ENCODE results near the gene PURA.

The PURA gene

DNA sequence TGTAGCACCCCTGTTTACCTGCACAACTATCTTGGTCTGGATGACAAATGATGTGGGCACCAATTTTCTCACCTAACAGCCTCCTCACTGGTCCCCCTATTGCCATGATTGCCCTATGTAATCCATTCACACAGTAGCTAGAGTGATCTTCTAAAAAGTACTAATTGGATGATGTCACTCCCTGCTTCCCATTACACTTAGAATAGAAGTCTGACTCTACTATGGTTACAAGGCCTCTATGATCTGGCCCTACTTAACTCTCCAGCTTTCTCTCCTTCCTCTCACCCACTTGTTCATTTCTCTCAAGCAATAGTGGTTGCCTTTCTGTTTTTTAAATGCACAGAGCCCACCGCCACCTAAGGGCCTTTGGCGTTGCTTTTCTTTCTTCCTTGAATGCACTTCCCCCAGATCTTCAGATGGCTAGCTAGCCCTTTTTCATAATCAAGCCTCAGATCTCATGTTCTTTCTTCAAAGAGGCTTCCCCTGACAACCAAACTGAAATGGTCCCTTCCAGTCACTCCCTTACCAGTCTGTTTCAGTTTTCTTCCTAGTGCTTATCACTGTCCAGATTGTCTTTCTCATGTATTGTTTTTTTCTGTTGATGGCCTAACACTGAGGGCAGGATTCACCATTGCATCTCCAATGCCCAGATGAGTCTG is 20.5 kb downstream of the PURA start:
- Mint-ChIP-seq H3K36me3 (ENCODE audit: low read depth) (no peaks in the 10 kb centered on the region), H3K9me3 (no peaks in the 10 kb centered on the region), H3K4me1 (ENCODE audit: low read depth) (peaks cover 17% of the 10 kb centered on the region), H3K27me3 (ENCODE audit: low read depth) (peaks cover 3% of the 10 kb centered on the region), H3K4me3 (no peak overlapping the region), H3K27ac (no peak overlapping the region)
- DNase-seq (ENCODE audit: low spot score), result no peak

DNA sequence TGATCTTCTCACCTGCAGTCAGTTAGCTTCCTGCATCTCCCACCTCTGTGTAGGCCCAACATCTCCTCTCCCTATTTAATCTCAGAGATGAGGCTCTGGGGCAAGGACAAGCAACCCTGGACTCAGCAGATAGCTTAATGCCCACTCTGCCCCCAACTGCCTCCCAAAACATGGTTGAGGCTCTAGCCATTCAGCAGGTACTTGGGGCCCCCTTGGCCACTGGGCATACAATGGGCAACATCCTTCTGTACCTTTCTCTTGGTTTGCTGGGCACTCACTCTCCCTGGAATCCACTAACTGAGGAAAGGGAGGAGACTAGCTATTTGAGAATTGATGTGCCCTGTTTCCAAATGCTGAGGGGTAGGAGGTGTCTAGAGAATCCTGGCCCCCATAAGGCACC is 21.2 kb downstream of the PURA start:
- Mint-ChIP-seq H3K4me1 (ENCODE audit: low read depth) (peaks cover 17% of the 10 kb centered on the region), H3K9me3 (no peaks in the 10 kb centered on the region), H3K4me3 (no peak overlapping the region), H3K27ac (no peak overlapping the region), H3K27me3 (ENCODE audit: low read depth) (peaks cover 6% of the 10 kb centered on the region), H3K36me3 (ENCODE audit: low read depth) (no peaks in the 10 kb centered on the region)
- DNase-seq (ENCODE audit: low spot score), result no peak

DNA sequence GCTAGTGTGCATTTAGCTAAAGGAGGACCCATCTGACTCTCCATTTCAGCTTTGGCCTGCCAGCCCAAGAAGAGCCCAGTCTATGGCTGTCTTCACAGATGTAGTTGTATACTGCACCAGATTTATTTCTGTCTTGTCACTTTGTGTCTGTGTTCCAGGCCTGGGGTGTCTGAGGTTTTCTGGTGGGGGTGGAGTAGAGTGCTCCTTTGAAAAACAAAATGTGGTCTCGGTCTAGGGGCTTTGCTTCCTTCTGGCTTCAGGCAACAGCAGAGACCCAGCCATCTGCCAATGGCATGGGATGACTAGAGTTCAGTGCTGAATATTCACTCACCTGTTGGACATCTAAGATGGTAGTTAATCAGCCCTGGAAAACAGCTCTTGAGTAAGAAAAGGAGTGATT is 22.7 kb downstream of the PURA start:
- Mint-ChIP-seq H3K9me3 (no peaks in the 10 kb centered on the region), H3K4me1 (ENCODE audit: low read depth) (peaks cover 13% of the 10 kb centered on the region), H3K4me3 (no peak overlapping the region), H3K27ac (no peak overlapping the region), H3K27me3 (ENCODE audit: low read depth) (peaks cover 9% of the 10 kb centered on the region), H3K36me3 (ENCODE audit: low read depth) (no peaks in the 10 kb centered on the region)
- no peak for DNase-seq (ENCODE audit: low spot score)

DNA sequence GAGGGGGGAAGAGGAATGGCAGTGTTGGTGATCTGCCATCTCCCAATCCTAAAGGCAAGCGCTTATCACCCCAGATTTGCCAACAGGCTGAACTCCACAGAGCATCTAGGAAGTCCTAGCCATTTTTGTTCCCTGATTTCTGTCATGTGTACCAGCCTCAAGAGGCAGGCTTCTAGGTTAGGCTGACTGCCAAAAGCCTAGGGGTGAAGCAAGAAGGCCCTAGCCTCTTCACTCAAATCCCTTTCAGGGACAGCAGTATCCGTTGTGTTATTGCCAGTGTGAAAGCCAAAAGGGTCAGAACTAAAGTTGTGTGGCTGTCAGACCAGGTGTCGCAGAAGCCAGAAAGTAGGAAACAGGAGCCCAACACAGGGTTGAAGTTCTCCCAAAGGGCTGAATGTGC is 26.5 kb downstream of the PURA start:
- no peak for DNase-seq (ENCODE audit: low spot score)
- Mint-ChIP-seq H3K27me3 (ENCODE audit: low read depth) (peaks cover 20% of the 10 kb centered on the region), H3K4me1 (ENCODE audit: low read depth) (peaks cover 4% of the 10 kb centered on the region), H3K9me3 (no peaks in the 10 kb centered on the region), H3K27ac (no peak overlapping the region), H3K4me3 (no peak overlapping the region), H3K36me3 (ENCODE audit: low read depth) (no peaks in the 10 kb centered on the region)

DNA sequence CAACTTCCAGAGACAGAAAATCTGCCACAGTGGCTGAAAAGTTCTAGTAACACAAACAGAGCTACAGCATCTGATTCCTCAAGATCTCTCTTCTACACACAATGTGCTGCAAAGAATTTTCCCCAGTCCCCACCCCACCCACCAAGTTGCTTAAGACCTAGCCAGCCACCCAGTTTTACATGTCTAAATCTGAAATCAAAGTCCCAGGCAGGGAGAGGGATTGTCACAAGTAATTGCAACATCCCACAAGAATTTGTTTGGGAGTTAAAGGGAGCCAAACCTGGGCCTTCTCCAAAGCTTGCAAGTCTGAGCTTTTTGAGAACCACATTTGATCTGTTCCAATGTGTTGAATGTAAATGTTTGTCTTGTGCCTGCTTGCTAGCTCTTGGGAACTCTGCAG is 27.3 kb downstream of the PURA start:
- Mint-ChIP-seq H3K36me3 (ENCODE audit: low read depth) (no peaks in the 10 kb centered on the region), H3K27ac (no peak overlapping the region), H3K4me1 (ENCODE audit: low read depth) (peaks cover 5% of the 10 kb centered on the region), H3K9me3 (no peaks in the 10 kb centered on the region), H3K27me3 (ENCODE audit: low read depth) (peaks cover 20% of the 10 kb centered on the region), H3K4me3 (no peak overlapping the region)
- DNase-seq (ENCODE audit: low spot score), result no peak

DNA sequence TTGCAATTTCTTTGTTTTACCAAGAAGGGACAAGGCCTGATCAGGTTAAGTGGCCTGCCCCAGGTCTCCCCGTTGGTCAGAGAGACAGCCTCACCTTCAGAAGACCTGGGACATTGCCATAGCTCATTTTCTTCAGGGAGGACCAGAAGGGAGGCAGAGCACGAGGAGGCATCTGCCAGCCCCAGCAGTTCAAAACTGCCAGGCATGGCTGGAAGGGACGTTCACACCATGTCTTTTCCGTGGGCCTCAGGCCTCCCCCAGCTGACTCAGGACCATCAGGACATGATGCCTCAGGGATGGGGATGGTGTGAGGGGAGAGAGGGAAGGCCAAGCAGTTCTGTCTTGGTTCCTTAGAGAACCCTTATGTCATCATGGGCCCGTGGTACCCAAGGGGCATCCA is 28.3 kb downstream of the PURA start:
- no peak overlapping the region for H3K4me3 Mint-ChIP-seq
- H3K27me3 Mint-ChIP-seq (ENCODE audit: low read depth), result peaks cover 28% of the 10 kb centered on the region
- no peaks in the 10 kb centered on the region for H3K9me3 Mint-ChIP-seq
- no peak for DNase-seq (ENCODE audit: low spot score)
- peaks cover 2% of the 10 kb centered on the region for H3K36me3 Mint-ChIP-seq (ENCODE audit: low read depth)
- H3K4me1 Mint-ChIP-seq (ENCODE audit: low read depth), result peaks cover 5% of the 10 kb centered on the region
- H3K27ac Mint-ChIP-seq, result no peak overlapping the region

DNA sequence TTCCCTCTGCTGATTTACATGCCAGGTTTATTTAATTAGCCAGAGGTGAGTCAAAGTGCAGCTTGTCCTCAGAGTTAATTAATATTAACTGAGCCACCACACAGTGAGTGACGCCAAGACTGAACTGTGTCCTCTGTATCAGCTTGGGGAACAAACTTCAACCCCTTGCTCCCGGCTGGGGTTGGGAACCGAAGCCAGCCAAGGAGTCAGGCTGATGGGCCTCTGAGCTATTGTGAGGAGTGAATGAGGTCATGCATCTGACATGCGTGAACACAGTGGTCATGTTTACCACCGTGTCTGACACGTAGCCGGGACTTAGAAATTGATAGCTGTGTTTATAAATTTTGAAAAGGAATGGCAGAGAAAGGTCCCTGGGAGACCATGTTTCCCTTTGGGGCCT is 28.9 kb downstream of the PURA start:
- Mint-ChIP-seq H3K4me3 (no peak overlapping the region), H3K4me1 (ENCODE audit: low read depth) (peaks cover 5% of the 10 kb centered on the region), H3K27ac (no peak overlapping the region)

DNA sequence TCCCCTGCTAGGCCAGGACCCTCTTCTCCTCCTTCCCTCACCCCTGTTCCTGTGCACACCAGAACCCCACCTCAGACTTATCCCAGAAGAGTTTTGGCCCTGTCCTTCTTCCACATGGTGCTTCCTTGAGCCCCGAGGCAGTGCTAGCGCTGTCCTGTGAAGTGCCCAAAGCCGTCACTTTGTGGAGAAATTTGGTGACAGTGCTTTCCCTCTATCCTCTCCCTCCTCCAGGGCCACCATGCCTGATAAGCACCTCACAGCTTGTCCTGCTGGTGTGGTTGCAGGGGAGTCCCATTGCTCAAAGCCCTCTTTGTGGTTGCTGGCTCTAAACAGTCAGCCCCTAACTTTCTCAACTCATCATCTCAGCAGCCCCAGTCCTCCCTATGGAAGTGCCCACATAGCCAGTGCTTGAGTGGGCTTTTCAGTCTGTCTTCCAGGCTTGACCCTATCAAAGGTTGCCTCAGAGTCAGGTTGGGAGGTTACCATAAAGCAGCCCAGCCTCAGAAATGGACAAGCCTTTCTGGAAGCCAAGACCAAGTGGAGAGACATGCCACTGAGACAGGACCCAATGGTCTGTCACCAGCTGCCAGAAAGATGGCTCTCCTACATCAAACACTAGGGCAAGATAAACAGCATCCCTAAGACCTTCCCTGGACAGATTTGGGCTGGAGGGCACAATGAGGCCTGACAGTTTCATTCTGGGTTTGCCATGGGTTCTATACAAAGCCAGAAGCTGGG is 29.8 kb downstream of the PURA start:
- no peaks in the 10 kb centered on the region for H3K9me3 Mint-ChIP-seq
- peaks cover 38% of the 10 kb centered on the region for H3K27me3 Mint-ChIP-seq (ENCODE audit: low read depth)
- peaks cover 5% of the 10 kb centered on the region for H3K4me1 Mint-ChIP-seq (ENCODE audit: low read depth)
- DNase-seq (ENCODE audit: low spot score), result no peak
- H3K4me3 Mint-ChIP-seq, result no peak overlapping the region
- H3K36me3 Mint-ChIP-seq (ENCODE audit: low read depth), result peaks cover 2% of the 10 kb centered on the region
- H3K27ac Mint-ChIP-seq, result no peak overlapping the region

More for the DNA sequence above, 28.9 kb downstream of the PURA start:
- Mint-ChIP-seq H3K27me3 (ENCODE audit: low read depth) (peaks cover 34% of the 10 kb centered on the region), H3K9me3 (no peaks in the 10 kb centered on the region), H3K36me3 (ENCODE audit: low read depth) (peaks cover 2% of the 10 kb centered on the region)
- no peak for DNase-seq (ENCODE audit: low spot score)

DNA sequence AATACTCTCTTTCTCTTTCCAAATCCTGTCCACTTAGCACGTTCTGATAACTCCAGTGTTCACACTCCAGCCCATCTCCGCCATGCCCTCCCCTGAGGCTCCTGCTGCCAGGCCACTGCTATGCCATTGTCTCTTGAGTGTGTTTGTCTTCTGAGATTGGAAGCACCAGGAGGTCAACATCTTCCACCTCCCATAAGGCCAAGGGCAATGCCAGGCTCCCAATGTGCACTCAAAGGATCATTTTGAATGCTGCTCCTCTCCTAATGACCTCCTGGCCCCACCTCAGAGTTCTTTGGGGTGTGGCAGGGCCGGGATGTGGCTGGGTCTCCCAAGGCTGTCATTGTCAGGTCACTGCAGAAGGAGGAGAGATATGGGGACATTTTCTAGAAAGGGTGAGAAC is 31.3 kb downstream of the PURA start:
- H3K4me1 Mint-ChIP-seq (ENCODE audit: low read depth), result peaks cover 5% of the 10 kb centered on the region
- peaks cover 33% of the 10 kb centered on the region for H3K27me3 Mint-ChIP-seq (ENCODE audit: low read depth)
- no peak for DNase-seq (ENCODE audit: low spot score)
- H3K36me3 Mint-ChIP-seq (ENCODE audit: low read depth), result peaks cover 2% of the 10 kb centered on the region
- no peaks in the 10 kb centered on the region for H3K9me3 Mint-ChIP-seq
- peak overlapping the region; percentile 6 for H3K4me3 Mint-ChIP-seq
- no peak overlapping the region for H3K27ac Mint-ChIP-seq

DNA sequence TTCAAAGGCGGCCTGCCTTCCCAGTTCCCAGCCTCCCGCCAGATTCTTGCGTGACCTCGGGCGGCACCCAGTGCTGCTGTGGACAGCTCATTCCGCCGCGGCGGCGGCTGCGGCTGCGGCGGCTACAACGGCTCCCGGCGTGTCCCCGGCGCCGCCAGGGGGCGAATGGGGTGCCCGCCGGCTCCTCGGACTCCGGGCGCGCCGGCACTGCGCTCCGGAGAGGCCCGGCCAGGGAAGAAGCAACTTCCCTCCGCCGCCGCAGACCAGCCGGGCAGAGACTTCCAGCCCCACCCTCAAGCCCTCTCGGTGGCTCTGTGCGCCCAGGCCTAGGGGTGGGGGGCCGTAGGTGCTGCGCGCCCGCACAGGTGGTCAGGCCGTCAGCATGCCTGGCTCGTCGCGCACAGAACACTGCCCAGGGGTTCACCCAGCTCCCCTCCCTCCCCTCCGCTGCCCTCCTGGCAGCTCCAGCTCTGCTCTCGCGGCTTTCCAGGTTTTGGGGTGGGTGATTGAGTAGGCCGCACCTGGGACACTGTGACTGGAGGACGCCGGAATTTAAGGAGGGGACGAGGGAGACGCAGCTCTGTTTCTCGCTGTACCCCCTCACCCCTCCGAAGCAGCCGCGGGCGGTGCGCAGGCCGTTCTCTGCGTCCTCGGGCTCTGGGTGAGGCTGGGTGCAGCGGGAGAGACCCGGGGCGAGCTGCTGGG is 32.1 kb downstream of the PURA start:
- H3K9me3 Mint-ChIP-seq, result no peaks in the 10 kb centered on the region

DNA sequence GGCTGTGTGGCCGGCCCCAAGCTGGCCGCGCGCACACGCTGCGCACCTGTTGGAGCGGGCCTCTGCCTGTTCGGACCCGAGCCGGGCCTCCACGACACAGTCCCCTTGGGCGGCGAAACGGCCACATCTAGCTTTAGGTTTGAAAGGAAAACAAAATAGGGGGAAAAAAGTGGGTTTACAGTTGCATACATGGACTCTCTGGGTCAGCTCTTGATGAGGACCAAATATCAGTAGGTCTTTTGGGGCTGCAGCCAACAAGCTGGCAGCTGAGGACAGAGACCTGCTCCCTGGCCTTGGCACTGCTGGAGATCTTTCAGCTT is 32.6 kb downstream of the PURA start:
- peaks cover 2% of the 10 kb centered on the region for H3K36me3 Mint-ChIP-seq (ENCODE audit: low read depth)

More for the DNA sequence above, 32.1 kb downstream of the PURA start:
- no peak overlapping the region for H3K27ac Mint-ChIP-seq
- DNase-seq (ENCODE audit: low spot score), result peak; percentile 53
- peaks cover 2% of the 10 kb centered on the region for H3K36me3 Mint-ChIP-seq (ENCODE audit: low read depth)
- no peak overlapping the region for H3K4me3 Mint-ChIP-seq
- peaks cover 31% of the 10 kb centered on the region for H3K27me3 Mint-ChIP-seq (ENCODE audit: low read depth)
- H3K4me1 Mint-ChIP-seq (ENCODE audit: low read depth), result peaks cover 5% of the 10 kb centered on the region

DNA sequence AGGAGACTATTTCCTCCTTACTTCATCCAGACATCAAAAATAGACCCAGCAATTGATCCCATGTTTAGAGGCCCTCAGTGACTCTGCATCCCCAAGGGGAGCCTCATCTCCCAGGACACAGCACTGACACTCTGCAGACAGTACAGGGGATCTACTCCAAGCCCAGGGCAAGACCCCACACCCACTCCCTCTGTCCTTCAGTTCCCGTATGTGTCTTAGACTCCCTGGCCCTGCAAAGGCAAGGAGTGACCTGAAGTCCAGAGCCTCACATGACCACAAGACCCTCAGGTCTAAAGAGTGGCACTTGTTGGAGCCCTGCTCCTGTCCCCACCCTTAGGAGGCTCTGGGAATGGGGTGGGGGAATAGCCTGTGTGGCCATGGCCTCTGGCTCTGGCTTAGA is 33.6 kb downstream of the PURA start:
- DNase-seq (ENCODE audit: low spot score), result no peak
- Mint-ChIP-seq H3K4me1 (ENCODE audit: low read depth) (peaks cover 6% of the 10 kb centered on the region), H3K9me3 (no peaks in the 10 kb centered on the region), H3K27me3 (ENCODE audit: low read depth) (peaks cover 31% of the 10 kb centered on the region), H3K36me3 (ENCODE audit: low read depth) (peaks cover 2% of the 10 kb centered on the region), H3K27ac (no peak overlapping the region), H3K4me3 (no peak overlapping the region)

More for the DNA sequence above, 32.6 kb downstream of the PURA start:
- H3K4me3 Mint-ChIP-seq, result no peak overlapping the region
- H3K27me3 Mint-ChIP-seq (ENCODE audit: low read depth), result peaks cover 31% of the 10 kb centered on the region
- no peak for DNase-seq (ENCODE audit: low spot score)
- H3K4me1 Mint-ChIP-seq (ENCODE audit: low read depth), result peaks cover 5% of the 10 kb centered on the region
- H3K27ac Mint-ChIP-seq, result no peak overlapping the region
- no peaks in the 10 kb centered on the region for H3K9me3 Mint-ChIP-seq

DNA sequence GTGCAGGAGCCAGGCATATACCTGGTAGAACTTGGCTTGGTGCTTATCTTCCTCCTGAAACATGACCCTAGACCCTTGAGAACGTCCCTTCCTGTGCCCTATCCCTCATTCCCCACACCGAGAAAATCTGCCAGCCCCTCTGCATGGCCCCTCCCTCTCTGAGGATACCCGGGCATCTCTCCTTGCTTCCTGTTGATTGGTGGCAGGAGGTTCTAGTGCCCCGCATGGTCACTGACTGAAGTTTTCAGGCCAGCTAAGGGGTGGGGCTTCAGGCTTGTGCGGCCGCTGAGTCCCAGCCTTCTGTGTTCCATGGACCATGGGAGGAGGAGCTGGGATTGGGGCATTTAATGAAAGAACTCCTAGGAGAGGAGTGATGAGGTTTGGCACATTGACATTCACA is 34.6 kb downstream of the PURA start:
- peaks cover 31% of the 10 kb centered on the region for H3K27me3 Mint-ChIP-seq (ENCODE audit: low read depth)
- H3K4me3 Mint-ChIP-seq, result no peak overlapping the region
- peaks cover 2% of the 10 kb centered on the region for H3K36me3 Mint-ChIP-seq (ENCODE audit: low read depth)
- no peaks in the 10 kb centered on the region for H3K9me3 Mint-ChIP-seq
- no peak overlapping the region for H3K27ac Mint-ChIP-seq
- no peak for DNase-seq (ENCODE audit: low spot score)
- peaks cover 6% of the 10 kb centered on the region for H3K4me1 Mint-ChIP-seq (ENCODE audit: low read depth)

DNA sequence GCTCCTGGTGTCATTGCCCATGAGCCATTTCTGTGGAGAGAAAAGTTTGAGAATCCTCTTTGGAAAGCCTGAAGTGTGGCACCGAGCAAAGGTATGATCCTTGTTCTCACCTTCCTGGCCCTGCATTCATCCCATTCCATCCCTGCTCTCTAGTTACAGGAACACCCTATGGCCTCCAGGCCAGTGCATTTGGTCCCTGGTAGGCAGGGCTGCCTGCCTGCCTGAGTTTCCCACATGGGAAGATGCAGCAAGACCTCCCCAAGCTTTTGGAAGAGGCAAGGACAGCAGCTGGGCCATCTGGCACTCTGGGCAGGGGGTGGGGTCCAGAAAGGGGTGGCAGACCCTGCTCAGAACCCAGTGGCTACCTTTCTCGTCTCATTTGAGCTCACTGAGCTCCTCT is 36.3 kb downstream of the PURA start:
- Mint-ChIP-seq H3K27me3 (ENCODE audit: low read depth) (peaks cover 25% of the 10 kb centered on the region), H3K9me3 (no peaks in the 10 kb centered on the region), H3K27ac (no peak overlapping the region), H3K4me1 (ENCODE audit: low read depth) (peaks cover 5% of the 10 kb centered on the region), H3K4me3 (no peak overlapping the region), H3K36me3 (ENCODE audit: low read depth) (peaks cover 2% of the 10 kb centered on the region)
- DNase-seq (ENCODE audit: low spot score), result no peak

All from T-helper 2 cell treated with Interferon-gamma antibody and Interleukin-4, amounts not matched to agents 5 μg/mL and 100 μg/mL, for 36 hours (primary cell).